Endothelial cell of umbilical vein (primary cell): Measurements from ENCODE around the gene CP. TPM values are rescaled to one million over a fixed set of nuclear protein-coding genes. Genes with fewer than 3 reads are reported as not detected.
"Not testable (repeated sequence)": the region's sequence is repeated elsewhere in the genome, so short reads cannot be mapped to it uniquely, and the experiment has no call there.

ENCODE experiments used
- BruUV-seq: library from RNA; stranded (reverse); fragments of 400-500 nt; replicated peaks from 2 replicates; lab custom pipeline; 2021; lab: Mats Ljungman, UMichigan
- CTCF ChIA-PET: fragments of 300-600, 350-600 bp; sonication (Branson Sonifier 250); formaldehyde crosslinking; loops from one replicate; lab custom pipeline; 2021; ENCODE audit warnings: antibody characterized with exemption, inconsistent platforms; lab: Charles Lee
- POLR2A ChIA-PET: fragments of 300-600, 350-600 bp; sonication (Branson Sonifier 250); formaldehyde crosslinking; loops from one replicate; lab custom pipeline; 2021; ENCODE audit warnings: antibody characterized with exemption, inconsistent platforms; lab: Charles Lee
- DNase-seq: peaks from one replicate; pipeline ENCODE4 v3.0.0-alpha.2; 2011; ENCODE audit warnings: low read depth, low spot score
- FAIRE-seq: peaks from 2 replicates; lab custom pipeline; 2011; peaks lifted over from hg19 to GRCh38; lab: Jason Lieb, UNC
- H2AFZ ChIP-seq: 2 replicates; pipeline ENCODE4 v1.6.0; 2012; ENCODE audit warnings: low read depth, low read length, control low read depth, inconsistent platforms
- H3K27ac ChIP-seq: 2 replicates; pipeline ENCODE4 v1.5.1; 2011; ENCODE audit warnings: low read depth, mild to moderate bottlenecking, control low read depth, low read length, moderate library complexity; ENCODE audit not compliant: insufficient read depth
- H3K27me3 ChIP-seq, 2 experiments: 2 replicates each; pipeline versions ENCODE4 v1.6.0 to v1.6.1; 2011; ENCODE audit warnings: low read length in 2 of 2, mixed read lengths in 1 of 2; ENCODE audit not compliant: control insufficient read depth in 2 of 2, insufficient read depth in 2 of 2
- H3K36me3 ChIP-seq, 2 experiments: 2 replicates in 1 of 2; 3 replicates in 1 of 2; pipeline ENCODE4 v1.5.1; 2011; ENCODE audit warnings: low read length in 2 of 2, mild to moderate bottlenecking in 1 of 2, moderate library complexity in 1 of 2; ENCODE audit not compliant: control insufficient read depth in 2 of 2, insufficient read depth in 2 of 2; ENCODE audit errors: extremely low read depth in 1 of 2
- H3K4me1 ChIP-seq: 3 replicates; pipeline ENCODE4 v1.5.1; 2011; ENCODE audit warnings: mild to moderate bottlenecking, low read length; ENCODE audit not compliant: control insufficient read depth, insufficient read depth; ENCODE audit errors: extremely low read depth
- H3K4me2 ChIP-seq: 2 replicates; pipeline ENCODE4 v1.6.1; 2011; ENCODE audit warnings: low read length, control low read depth, mixed read lengths; ENCODE audit not compliant: insufficient read depth
- H3K4me3 ChIP-seq, 3 experiments: fragments of 200-600 bp in 1 of 3; sonication (generic), shearing (Covaris generic) in 1 of 3; replicated peaks in 1 of 3; 2 replicates each; pipeline ENCODE4 v1.5.1; 2011 to 2016; ENCODE audit warnings: control low read depth in 3 of 3, low read length in 3 of 3, mild to moderate bottlenecking in 2 of 3, inconsistent platforms in 1 of 3, low read depth in 1 of 3, moderate library complexity in 1 of 3; ENCODE audit not compliant: insufficient read depth in 1 of 3
- H3K79me2 ChIP-seq: 2 replicates; pipeline ENCODE4 v1.6.0; 2012; ENCODE audit warnings: low read length, inconsistent platforms; ENCODE audit not compliant: control insufficient read depth, insufficient read depth
- H3K9ac ChIP-seq: replicated peaks from 2 replicates; pipeline ENCODE3; 2011; ENCODE audit warnings: low read length, control low read depth; ENCODE audit not compliant: insufficient read depth; ENCODE audit errors: extremely low read depth
- H3K9me1 ChIP-seq: replicated peaks from 3 replicates; pipeline ENCODE4 v1.6.0; 2011; ENCODE audit warnings: mild to moderate bottlenecking, low read length; ENCODE audit not compliant: control insufficient read depth, insufficient read depth; ENCODE audit errors: extremely low read depth
- H3K9me3 ChIP-seq: replicated peaks from 2 replicates; pipeline ENCODE4 v1.5.1; 2012; ENCODE audit warnings: low read length, inconsistent platforms; ENCODE audit not compliant: control insufficient read depth, insufficient read depth
- H4K20me1 ChIP-seq: replicated peaks from 2 replicates; pipeline ENCODE3; 2011; ENCODE audit warnings: mild to moderate bottlenecking, low read length; ENCODE audit not compliant: control insufficient read depth, insufficient read depth; ENCODE audit errors: extremely low read depth
- EZH2 ChIP-seq: IDR thresholded peaks from 2 replicates; pipeline ENCODE4 v1.6.1; 2012; ENCODE audit warnings: borderline replicate concordance, low read depth, mild to moderate bottlenecking, moderate library complexity, low read length, inconsistent platforms; ENCODE audit not compliant: severe bottlenecking
- FOS ChIP-seq: IDR thresholded peaks from 2 replicates; pipeline ENCODE4 v1.6.1; 2011; ENCODE audit warnings: mild to moderate bottlenecking, low read length, moderate library complexity, borderline replicate concordance; ENCODE audit not compliant: insufficient read depth
- GATA2 ChIP-seq: IDR thresholded peaks from 2 replicates; pipeline ENCODE4 v1.7.0; 2011; ENCODE audit warnings: low read depth, mild to moderate bottlenecking, moderate library complexity, mixed read lengths, low read length; ENCODE audit not compliant: insufficient read length, insufficient read depth
- JUN ChIP-seq: IDR thresholded peaks from 2 replicates; pipeline ENCODE4 v1.6.1; 2011; ENCODE audit warnings: borderline replicate concordance, low read depth; ENCODE audit not compliant: insufficient read length, insufficient read depth
- MYC ChIP-seq: IDR thresholded peaks from one replicate; pipeline ENCODE4 v1.6.1; 2011; ENCODE audit warnings: mild to moderate bottlenecking, low read depth, low read length
- dilution Hi-C: fragments of 300-500 bp; cut with MboI; formaldehyde crosslinking; loops from one replicate; pipeline ENCODE4 v1.15.0; 2019; ENCODE audit warnings: low sequenced_read_pairs; ENCODE audit not compliant: extremely low pct_ligation_motif_present
- intact Hi-C: fragments of 100-400 bp; cut with micrococcal nuclease; formaldehyde crosslinking; loops from one replicate; pipeline ENCODE4 v1.10.0; 2022
- polyA plus RNA-seq, 4 experiments: library from polyadenylated mRNA; depleted of rRNA in 3 of 4; stranded (reverse) in 3 of 4; unstranded in 1 of 4; fragments of >200 nt; gene quantifications; 2 replicates each; pipeline versions ENCODE4 v1.2.1 to v1.2.3, GENCODE V29; 2011 to 2012; ENCODE audit warnings: missing spikeins in 1 of 4
- total RNA-seq: library from RNA; stranded (reverse); gene quantifications from 2 replicates; pipeline ENCODE4 v1.2.3, GENCODE V29; 2021
- TF ChIP-seq, protein P1 (sequence below): IDR thresholded peaks from 2 replicates; pipeline ENCODE4 v1.6.1; 2011; ENCODE audit not compliant: insufficient read depth, insufficient read length
- TF ChIP-seq, protein P2 (sequence below), 2 donors: IDR thresholded peaks; 1 replicate in 1 of 2; 2 replicates in 1 of 2; pipeline ENCODE4 v1.5.1; 2011; ENCODE audit warnings: low read length in 2 of 2, mild to moderate bottlenecking in 2 of 2, moderate library complexity in 2 of 2, control low read depth in 1 of 2, inconsistent platforms in 1 of 2, low read depth in 1 of 2; ENCODE audit not compliant: insufficient read depth in 1 of 2; ENCODE audit errors: extremely low read depth in 1 of 2

Gene CP
- total and polyA plus RNA-seq, 2 donors (not counting 3 experiments of a cell fraction or from before 2014, with no cell fraction given), result not detected

DNA sequence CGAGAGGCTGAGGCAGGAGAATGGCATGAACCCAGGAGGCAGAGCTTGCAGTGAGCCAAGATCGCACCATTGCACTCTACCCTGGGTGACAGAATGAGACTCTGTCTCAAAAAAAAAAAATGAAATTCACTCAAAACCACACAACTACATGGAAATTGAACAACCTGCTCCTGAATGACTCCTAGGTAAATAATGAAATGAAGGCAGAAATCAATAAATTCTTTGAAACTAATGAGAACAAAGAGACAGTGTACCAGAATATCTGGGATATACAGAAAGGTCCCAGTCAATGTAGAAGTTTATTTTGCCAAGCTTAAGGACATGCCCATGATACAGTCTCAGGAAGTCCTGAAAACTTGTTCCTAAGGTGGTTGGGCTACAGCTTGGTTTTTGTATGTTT, 16.6 kb upstream of the CP start:
- H3K36me3 ChIP-seq, H3K4me1 ChIP-seq, H3K4me3 ChIP-seq, H3K9me1 ChIP-seq, intact Hi-C loops, H3K79me2 ChIP-seq, H3K27ac ChIP-seq, H3K9ac ChIP-seq, H2AFZ ChIP-seq, POLR2A ChIA-PET, dilution Hi-C loops, FAIRE-seq, BruUV-seq, DNase-seq, CTCF ChIA-PET, H3K9me3 ChIP-seq, H3K27me3 ChIP-seq, H3K4me2 ChIP-seq, H4K20me1 ChIP-seq: not testable (repeated sequence)

DNA sequence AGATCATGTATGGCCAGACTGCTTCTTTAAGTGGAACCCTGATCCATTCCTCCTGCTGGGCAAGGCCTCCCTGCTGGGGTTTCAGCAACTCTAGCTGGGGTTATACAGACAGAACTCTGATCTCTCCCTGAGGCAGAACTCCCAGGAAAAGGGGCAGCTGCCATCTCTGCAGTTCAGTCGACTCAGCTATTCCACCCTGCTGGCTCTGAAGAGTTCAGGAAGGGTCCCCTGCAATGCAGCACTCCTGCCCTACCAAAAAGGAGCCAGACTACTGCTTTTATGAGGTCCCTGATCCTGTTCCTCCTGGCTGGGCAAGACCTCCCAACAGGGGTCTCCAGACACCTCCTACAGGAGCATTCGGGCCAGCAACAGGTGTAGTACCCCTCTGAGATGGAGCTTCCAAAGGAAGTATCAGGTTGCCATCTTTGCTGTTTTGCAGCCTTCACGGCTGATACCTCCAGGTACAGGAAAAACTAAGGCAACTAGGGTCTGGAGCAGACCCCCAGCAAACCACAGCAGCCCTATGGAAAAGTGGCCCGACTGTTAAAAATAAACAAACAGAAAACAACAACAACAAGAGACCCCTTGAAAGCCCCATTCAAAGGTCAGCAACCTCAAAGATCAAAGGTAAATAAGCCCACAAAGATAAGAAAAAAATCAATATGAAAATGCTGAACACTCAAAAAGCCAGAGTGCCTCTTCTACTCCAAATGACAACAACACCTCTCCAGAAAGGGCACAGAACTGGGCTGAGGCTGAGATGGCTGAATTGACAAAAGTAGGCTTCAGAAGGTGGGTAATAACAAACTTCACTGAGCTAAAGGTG, 14.2 kb upstream of the CP start:
- H3K79me2 ChIP-seq, result no peaks in the 10 kb centered on the region
- H3K4me1 ChIP-seq, result no peaks in the 10 kb centered on the region
- FAIRE-seq (no peak), DNase-seq (no peak)
- H3K36me3 ChIP-seq, result no peaks in the 10 kb centered on the region
- no peak overlapping the region for H3K4me3 ChIP-seq
- H3K9me3 ChIP-seq, result no peaks in the 10 kb centered on the region
- no peaks in the 10 kb centered on the region for H3K27me3 ChIP-seq
- H3K9ac ChIP-seq, result no peak overlapping the region
- intact Hi-C loops (no loop called here), dilution Hi-C loops (no loop called here)
- H3K9me1 ChIP-seq, result no peaks in the 10 kb centered on the region
- H3K4me2 ChIP-seq, result no peak overlapping the region
- CTCF ChIA-PET, result no interaction called here
- BruUV-seq, result no TSS peak
- no peaks in the 10 kb centered on the region for H4K20me1 ChIP-seq
- H3K27ac ChIP-seq, result no peak overlapping the region
- no peak for TF ChIP-seq JUN
- TF ChIP-seq, protein P1, sequence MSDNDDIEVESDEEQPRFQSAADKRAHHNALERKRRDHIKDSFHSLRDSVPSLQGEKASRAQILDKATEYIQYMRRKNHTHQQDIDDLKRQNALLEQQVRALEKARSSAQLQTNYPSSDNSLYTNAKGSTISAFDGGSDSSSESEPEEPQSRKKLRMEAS, result no peak
- TF ChIP-seq FOS, result no peak
- TF ChIP-seq, protein P2, sequence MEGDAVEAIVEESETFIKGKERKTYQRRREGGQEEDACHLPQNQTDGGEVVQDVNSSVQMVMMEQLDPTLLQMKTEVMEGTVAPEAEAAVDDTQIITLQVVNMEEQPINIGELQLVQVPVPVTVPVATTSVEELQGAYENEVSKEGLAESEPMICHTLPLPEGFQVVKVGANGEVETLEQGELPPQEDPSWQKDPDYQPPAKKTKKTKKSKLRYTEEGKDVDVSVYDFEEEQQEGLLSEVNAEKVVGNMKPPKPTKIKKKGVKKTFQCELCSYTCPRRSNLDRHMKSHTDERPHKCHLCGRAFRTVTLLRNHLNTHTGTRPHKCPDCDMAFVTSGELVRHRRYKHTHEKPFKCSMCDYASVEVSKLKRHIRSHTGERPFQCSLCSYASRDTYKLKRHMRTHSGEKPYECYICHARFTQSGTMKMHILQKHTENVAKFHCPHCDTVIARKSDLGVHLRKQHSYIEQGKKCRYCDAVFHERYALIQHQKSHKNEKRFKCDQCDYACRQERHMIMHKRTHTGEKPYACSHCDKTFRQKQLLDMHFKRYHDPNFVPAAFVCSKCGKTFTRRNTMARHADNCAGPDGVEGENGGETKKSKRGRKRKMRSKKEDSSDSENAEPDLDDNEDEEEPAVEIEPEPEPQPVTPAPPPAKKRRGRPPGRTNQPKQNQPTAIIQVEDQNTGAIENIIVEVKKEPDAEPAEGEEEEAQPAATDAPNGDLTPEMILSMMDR (IDR thresholded peaks at IDR 0.05; ENCODE audit: extremely low read depth in 1 of 2, insufficient read depth in 1 of 2, low read depth in 1 of 2, low read length in 2 of 2), result no peak
- TF ChIP-seq EZH2, result no peak
- TF ChIP-seq GATA2, result no peak
- no peak for TF ChIP-seq MYC
- POLR2A ChIA-PET, result no interaction called here
- no peak overlapping the region for H2AFZ ChIP-seq
